Aorta (tissue), 5 donors: ENCODE data around the gene TRIM2. TPM values are rescaled to one million over a fixed set of nuclear protein-coding genes. Genes with fewer than 3 reads are reported as not detected.

ENCODE experiments used
- ATAC-seq: fragments of 200-7000 bp; cut with Tn5 transposase; one replicate; pipeline ENCODE4 v1.9.1; 2022; ENCODE audit warnings: moderate library complexity; ENCODE audit not compliant: low FRiP score
- DNase-seq, 2 donors: peaks; one replicate each; pipeline ENCODE4 v3.0.0-alpha.2; 2020
- H3K27ac ChIP-seq, 2 donors: one replicate each; pipeline ENCODE4 v1.5.1; 2013; ENCODE audit warnings: low read length in 2 of 2, mild to moderate bottlenecking in 2 of 2, moderate library complexity in 2 of 2, control low read depth in 1 of 2, inconsistent platforms in 1 of 2, low read depth in 1 of 2
- H3K27me3 ChIP-seq, 2 donors: one replicate each; pipeline ENCODE4 v1.6.1; 2013; ENCODE audit warnings: control low read depth in 1 of 2, low read length in 1 of 2, mild to moderate bottlenecking in 1 of 2, moderate library complexity in 1 of 2; ENCODE audit not compliant: insufficient read depth in 2 of 2, control insufficient read depth in 1 of 2
- H3K36me3 ChIP-seq, 2 donors: one replicate each; pipeline ENCODE4 v1.6.1; 2013; ENCODE audit warnings: control low read depth in 1 of 2, low read length in 1 of 2, mild to moderate bottlenecking in 1 of 2; ENCODE audit not compliant: insufficient read depth in 2 of 2, control insufficient read depth in 1 of 2
- H3K4me1 ChIP-seq, 2 donors: one replicate each; pipeline ENCODE4 v1.6.1; 2013; ENCODE audit warnings: low read length in 2 of 2, control low read depth in 1 of 2, mild to moderate bottlenecking in 1 of 2, moderate library complexity in 1 of 2; ENCODE audit not compliant: insufficient read depth in 2 of 2, control insufficient read depth in 1 of 2
- H3K4me3 ChIP-seq, 2 donors: one replicate each; pipeline ENCODE4 v1.5.1; 2013; ENCODE audit warnings: low read length in 2 of 2, control low read depth in 1 of 2, mild to moderate bottlenecking in 1 of 2
- H3K9me3 ChIP-seq: one replicate; pipeline ENCODE4 v1.6.1; 2013; ENCODE audit warnings: mild to moderate bottlenecking, low read length; ENCODE audit not compliant: control insufficient read depth
- WGBS, 2 donors: extraction: QIAGEN DNeasy Blood & Tissue Kit; methylation state at CpG; one replicate each; pipeline ENCODE4 v1.1.7; 2013; 5-methylcytosine and 5-hydroxymethylcytosine counted together
- intact Hi-C, 2 donors: fragments of 100-400 bp; cut with DNase I; formaldehyde crosslinking; loops; one replicate each; pipeline versions ENCODE4 v1.14.2 to v1.15.0; 2022
- polyA plus RNA-seq, 2 donors: library from polyadenylated mRNA; stranded (reverse); fragments of 200-250 nt; gene quantifications; one replicate each; pipeline ENCODE4 v1.2.3, GENCODE V29; 2013
- total RNA-seq, 2 donors: library from RNA; stranded (reverse); fragmentation: NEBNext Ultra II Directional; extraction: Animal tissue kit (Norgen Biotek cat#: 25700); gene quantifications; one replicate each; pipeline ENCODE4 v1.2.1, GENCODE V29; 2021
- donor health status: healthy with polysubstance abuse.
- donor health status: Bipolar disorder and iron deficiency.
- donor health status: DM: no; HTN: no; CAD: no.
- donor health status: DM: no; HTN: no; CAD: no.
- donor health status: DM: yes; HTN: yes; CAD: no.

The TRIM2 gene
- total and polyA plus RNA-seq, 4 donors, result 7.5 to 53.4 (median 18.9) TPM

GRCh38 chr4:153166716-153167501 lies 37.3 kb upstream of the TRIM2 start:
- Histone ChIP-seq H3K4me1 (no peaks in the 10 kb centered on the region), H3K4me3 (no peak overlapping the region), H3K27me3 (no peaks in the 10 kb centered on the region), H3K9me3 (no peaks in the 10 kb centered on the region), H3K27ac (no peak overlapping the region), H3K36me3 (no peaks in the 10 kb centered on the region)
- intact Hi-C loops, result no loop called here
- ATAC-seq (no peak), DNase-seq (no peak)
- WGBS, 2 donors, result 69 to 73% methylated on average over 5 of the region's 5 CpGs

DNA sequence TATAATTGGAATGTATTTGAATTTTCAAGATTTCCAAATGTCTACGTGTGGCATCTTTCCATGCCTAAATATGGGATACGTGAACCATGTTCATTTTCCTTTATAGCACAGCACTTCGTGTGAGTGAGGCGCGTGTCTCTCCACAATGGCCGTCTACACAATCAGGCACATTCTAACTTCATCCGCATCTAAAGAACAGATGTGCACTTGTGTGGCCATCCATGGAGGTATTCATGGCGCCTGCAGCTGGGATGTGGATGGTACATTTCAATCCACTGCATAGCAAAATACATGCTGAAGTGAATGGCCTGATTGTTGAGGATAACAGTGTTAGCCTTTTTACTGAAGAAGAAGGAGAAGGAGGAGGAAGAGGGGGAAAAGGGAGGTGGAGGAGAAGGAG lies 34.5 kb upstream of the TRIM2 start:
- no peaks in the 10 kb centered on the region for H3K36me3 ChIP-seq
- H3K9me3 ChIP-seq, result no peaks in the 10 kb centered on the region
- no peak overlapping the region for H3K4me3 ChIP-seq
- H3K27me3 ChIP-seq, result no peaks in the 10 kb centered on the region
- DNase-seq, result no peak
- H3K4me1 ChIP-seq, result no peaks in the 10 kb centered on the region
- intact Hi-C loops, result no loop called here
- 67 to 75% methylated on average over 8 of the region's 8 CpGs for WGBS, 2 donors
- ATAC-seq, result no peak
- no peak overlapping the region for H3K27ac ChIP-seq

- Histone ChIP-seq H3K27me3 (no peaks in the 10 kb centered on the region), H3K4me3 (no peak overlapping the region), H3K27ac (no peak overlapping the region), H3K9me3 (no peaks in the 10 kb centered on the region), H3K4me1 (no peaks in the 10 kb centered on the region), H3K36me3 (no peaks in the 10 kb centered on the region)
- no peak for ATAC-seq
- WGBS, 2 donors, result 98 to 99% methylated on average over 2 of the region's 2 CpGs
- no peak for DNase-seq
- intact Hi-C loops, result no loop called here
These were observed 33.8 kb upstream of the TRIM2 start for GRCh38 chr4:153170407-153170806.

DNA sequence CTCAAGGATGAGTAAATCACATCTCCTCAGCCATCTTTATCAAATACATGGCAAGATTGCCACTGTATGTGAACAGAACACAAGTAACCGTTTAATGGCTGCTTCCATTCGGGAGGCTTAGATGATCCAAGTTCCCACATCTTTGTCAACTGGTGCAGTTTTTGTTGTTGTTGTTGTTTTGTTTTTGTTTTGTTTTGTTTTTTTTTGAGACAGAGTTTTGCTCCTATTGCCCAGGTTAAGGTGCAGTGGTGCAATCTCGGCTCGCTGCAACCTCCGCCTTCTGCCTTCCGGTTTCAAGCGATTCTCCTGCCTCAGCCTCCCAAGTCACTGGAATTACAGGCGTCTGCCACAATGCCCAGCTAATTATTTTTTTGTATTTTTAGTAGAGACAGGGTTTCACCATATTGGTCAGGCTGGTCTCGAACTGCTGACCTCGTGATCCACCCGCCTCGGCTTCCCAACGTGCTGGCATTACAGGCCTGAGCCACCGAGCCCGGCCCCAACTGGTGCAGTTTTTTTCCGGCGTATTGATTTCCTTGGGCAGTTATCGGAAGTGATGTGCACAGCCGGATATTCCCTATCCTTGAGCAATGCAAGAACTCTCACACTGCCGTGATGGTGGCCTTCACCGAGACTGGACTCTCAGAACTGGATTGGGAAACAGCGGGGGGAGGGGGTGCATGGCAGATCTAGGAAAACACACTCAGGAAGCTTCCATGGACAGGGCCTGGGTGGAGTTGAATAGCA lies 29.2 kb upstream of the TRIM2 start:
- no peak for DNase-seq
- H3K27me3 ChIP-seq, result no peaks in the 10 kb centered on the region
- intact Hi-C loops, result no loop called here

DNA sequence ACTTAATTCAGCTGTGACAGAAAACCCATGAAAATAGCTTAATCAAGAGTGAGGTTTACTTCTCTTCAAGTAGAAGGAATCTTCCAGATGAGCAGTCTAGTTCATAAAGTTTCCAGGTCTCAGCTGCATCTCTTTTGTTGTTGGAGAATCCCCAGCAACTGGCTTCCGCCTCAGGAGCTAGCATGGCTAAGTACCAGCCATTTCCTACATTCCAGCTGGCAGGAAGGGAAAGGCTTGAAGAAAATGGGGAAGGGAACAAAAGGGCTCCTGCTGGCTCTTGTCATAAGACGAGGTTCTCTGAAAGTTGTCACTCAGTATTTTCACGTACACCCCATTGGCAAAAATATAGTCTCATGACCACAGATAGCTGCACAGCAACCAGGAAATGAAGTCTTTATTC lies 27.3 kb upstream of the TRIM2 start:
- no peaks in the 10 kb centered on the region for H3K27me3 ChIP-seq
- no peak overlapping the region for H3K4me3 ChIP-seq
- no peaks in the 10 kb centered on the region for H3K4me1 ChIP-seq
- WGBS, 2 donors, result 68 to 73% methylated on average over 3 of the region's 3 CpGs
- ATAC-seq (no peak), DNase-seq (no peak)
- H3K9me3 ChIP-seq, result no peaks in the 10 kb centered on the region
- H3K27ac ChIP-seq, result no peak overlapping the region
- H3K36me3 ChIP-seq, result no peaks in the 10 kb centered on the region
- intact Hi-C loops, result no loop called here

More for the DNA sequence above, 29.2 kb upstream of the TRIM2 start:
- H3K36me3 ChIP-seq, result no peaks in the 10 kb centered on the region
- H3K27ac ChIP-seq, result no peak overlapping the region
- 96% methylated on average over 22 of the region's 22 CpGs for WGBS, 2 donors
- no peaks in the 10 kb centered on the region for H3K4me1 ChIP-seq
- H3K9me3 ChIP-seq, result no peaks in the 10 kb centered on the region
- no peak overlapping the region for H3K4me3 ChIP-seq
- no peak for ATAC-seq

DNA sequence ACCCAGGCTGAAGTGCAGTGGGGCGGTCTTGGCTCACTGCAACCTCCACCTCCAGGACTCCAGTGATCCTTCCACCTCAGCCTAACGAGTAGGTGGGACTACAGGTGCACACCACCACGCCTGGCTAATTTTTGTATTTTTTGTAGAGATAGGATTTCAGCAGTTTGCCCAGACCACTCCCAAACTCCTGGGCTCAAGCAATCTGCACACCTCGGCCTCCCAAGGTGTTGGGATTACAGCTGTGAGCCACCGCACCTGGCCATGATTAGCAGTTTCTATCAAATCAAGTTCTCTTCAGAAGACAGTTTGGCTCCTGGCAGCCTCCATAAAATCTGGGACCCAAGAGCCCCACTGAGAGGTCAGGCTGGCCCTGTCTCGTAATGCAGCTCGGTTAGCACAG lies 26.4 kb upstream of the TRIM2 start:
- Histone ChIP-seq H3K27me3 (no peaks in the 10 kb centered on the region), H3K4me1 (no peaks in the 10 kb centered on the region), H3K27ac (no peak overlapping the region), H3K9me3 (no peaks in the 10 kb centered on the region), H3K4me3 (no peak overlapping the region), H3K36me3 (no peaks in the 10 kb centered on the region)
- intact Hi-C loops, result no loop called here
- WGBS, 2 donors, result 95% methylated on average over 7 of the region's 7 CpGs
- ATAC-seq, result no peak
- DNase-seq, result no peak

DNA sequence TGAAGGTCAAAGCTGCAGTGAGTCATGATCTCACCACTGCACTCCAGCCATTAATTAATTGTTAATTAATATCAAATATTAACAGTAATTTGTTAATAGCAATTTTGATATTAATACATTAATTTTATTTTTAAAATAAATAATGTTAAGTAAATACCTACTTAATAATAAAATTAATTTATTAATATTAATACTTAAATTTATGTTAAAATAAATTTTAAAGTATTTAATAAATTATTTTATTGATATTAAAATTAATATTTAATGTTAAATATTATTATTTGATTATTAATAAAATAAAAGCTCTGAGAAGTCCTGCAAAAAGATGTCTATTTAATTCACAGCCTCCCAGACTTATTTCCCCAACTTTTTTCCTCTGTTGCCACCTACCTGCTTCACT lies 25.1 kb upstream of the TRIM2 start:
- H3K27me3 ChIP-seq, result no peaks in the 10 kb centered on the region
- intact Hi-C loops, result no loop called here
- no peak for ATAC-seq

GRCh38 chr4:153181293-153181692 lies 22.9 kb upstream of the TRIM2 start:
- Histone ChIP-seq H3K9me3 (no peaks in the 10 kb centered on the region), H3K36me3 (no peaks in the 10 kb centered on the region), H3K27ac (no peak overlapping the region), H3K4me1 (no peaks in the 10 kb centered on the region), H3K4me3 (no peak overlapping the region), H3K27me3 (no peaks in the 10 kb centered on the region)
- intact Hi-C loops, result no loop called here
- ATAC-seq (no peak), DNase-seq (no peak)
- WGBS, 2 donors, result 96 to 97% methylated on average over 6 of the region's 6 CpGs

More for the DNA sequence above, 25.1 kb upstream of the TRIM2 start:
- Histone ChIP-seq H3K36me3 (no peaks in the 10 kb centered on the region), H3K27ac (no peak overlapping the region), H3K4me3 (no peak overlapping the region), H3K9me3 (no peaks in the 10 kb centered on the region), H3K4me1 (no peaks in the 10 kb centered on the region)
- DNase-seq, result no peak

DNA sequence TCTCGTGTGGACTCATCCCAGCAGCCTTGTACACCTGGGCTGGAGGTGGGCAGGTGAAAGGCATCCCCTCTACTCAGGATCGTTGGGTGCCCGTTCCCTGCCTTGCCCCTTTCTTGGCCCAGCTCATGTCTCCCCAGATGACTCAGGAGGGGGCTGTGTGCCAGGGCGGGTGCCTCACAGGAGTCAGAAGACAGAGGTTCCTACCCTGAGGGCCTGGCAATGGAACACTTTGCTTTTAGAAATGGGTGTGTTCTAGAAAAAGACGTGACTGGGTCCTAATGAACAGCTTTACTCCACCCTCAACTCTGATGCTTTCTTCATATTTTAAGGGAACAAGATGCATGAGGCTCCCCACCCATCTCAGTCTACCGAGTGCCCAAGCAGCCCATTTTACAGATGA lies 22.5 kb upstream of the TRIM2 start:
- DNase-seq (no peak), ATAC-seq (no peak)
- Histone ChIP-seq H3K27ac (no peak overlapping the region), H3K4me3 (no peak overlapping the region), H3K4me1 (no peaks in the 10 kb centered on the region), H3K9me3 (no peaks in the 10 kb centered on the region), H3K27me3 (no peaks in the 10 kb centered on the region), H3K36me3 (no peaks in the 10 kb centered on the region)
- WGBS, 2 donors, result 86 to 89% methylated on average over 6 of the region's 6 CpGs
- intact Hi-C loops, result no loop called here
